H9 (cell line): ENCODE measurements around the gene ST7L. TPM values are rescaled to one million over a fixed set of nuclear protein-coding genes. Genes with fewer than 3 reads are reported as not detected.
A peak's percentile ranks its signal among the peaks of the same experiment; 100 is the strongest.

Experiments used
- DNase-seq: peaks from one replicate; pipeline ENCODE4 v3.0.0-alpha.2; 2017
- H2AFZ ChIP-seq: one replicate; pipeline ENCODE4 v1.6.1; 2013; ENCODE audit warnings: mild to moderate bottlenecking, low read length, control low read depth, moderate library complexity
- H2AK5ac ChIP-seq: 2 replicates; pipeline ENCODE4 v1.6.1; 2013; ENCODE audit warnings: low read length, control low read depth, mixed read lengths; ENCODE audit not compliant: insufficient read length
- H2BK120ac ChIP-seq: one replicate; pipeline ENCODE4 v1.6.1; 2013; ENCODE audit warnings: low read depth, mild to moderate bottlenecking, low read length, control low read depth, inconsistent platforms; ENCODE audit not compliant: poor library complexity, severe bottlenecking
- H2BK12ac ChIP-seq: 2 replicates; pipeline ENCODE4 v1.6.1; 2013; ENCODE audit warnings: low read length, control low read depth, mixed read lengths, low read depth; ENCODE audit not compliant: insufficient read length
- H2BK15ac ChIP-seq: 2 replicates; pipeline ENCODE4 v1.6.1; 2013; ENCODE audit warnings: low read depth, low read length, control low read depth
- H2BK20ac ChIP-seq: one replicate; pipeline ENCODE4 v1.6.1; 2013; ENCODE audit warnings: low read depth, mild to moderate bottlenecking, low read length, control low read depth, inconsistent platforms; ENCODE audit not compliant: poor library complexity, severe bottlenecking
- H2BK5ac ChIP-seq: 2 replicates; pipeline ENCODE4 v1.6.1; 2013; ENCODE audit warnings: low read length, control low read depth, mixed read lengths; ENCODE audit not compliant: insufficient read length
- H3K14ac ChIP-seq: 2 replicates; pipeline ENCODE4 v1.6.1; 2013; ENCODE audit warnings: low read length, control low read depth; ENCODE audit not compliant: insufficient read depth
- H3K18ac ChIP-seq: 2 replicates; pipeline ENCODE4 v1.6.1; 2013; ENCODE audit warnings: low read depth, mild to moderate bottlenecking, mixed read lengths, low read length, control low read depth; ENCODE audit not compliant: insufficient read length
- H3K23ac ChIP-seq: 2 replicates; pipeline ENCODE4 v1.6.1; 2013; ENCODE audit warnings: low read length, control low read depth, mixed read lengths, low read depth; ENCODE audit not compliant: insufficient read length
- H3K23me2 ChIP-seq: 2 replicates; pipeline ENCODE4 v1.6.1; 2013; ENCODE audit warnings: low read depth, mild to moderate bottlenecking, mixed read lengths, low read length, control low read depth; ENCODE audit not compliant: insufficient read length, poor library complexity, severe bottlenecking
- H3K27ac ChIP-seq: 2 replicates; pipeline ENCODE4 v1.5.1; 2013; ENCODE audit warnings: low read length, control low read depth, mixed read lengths, low read depth; ENCODE audit not compliant: insufficient read length
- H3K27me3 ChIP-seq: 2 replicates; pipeline ENCODE4 v1.6.1; 2013; ENCODE audit warnings: low read length, control low read depth, inconsistent platforms; ENCODE audit not compliant: insufficient read depth
- H3K4ac ChIP-seq: 2 replicates; pipeline ENCODE4 v1.6.1; 2013; ENCODE audit warnings: low read depth, mild to moderate bottlenecking, control low read depth, inconsistent platforms, low read length, moderate library complexity
- H3K4me1 ChIP-seq: 2 replicates; pipeline ENCODE4 v1.6.1; 2013; ENCODE audit warnings: low read length, control low read depth, inconsistent platforms; ENCODE audit not compliant: insufficient read depth
- H3K4me2 ChIP-seq: 2 replicates; pipeline ENCODE4 v1.6.1; 2013; ENCODE audit warnings: low read length, control low read depth, mixed read lengths; ENCODE audit not compliant: insufficient read length, insufficient read depth
- H3K56ac ChIP-seq: 2 replicates; pipeline ENCODE4 v1.6.1; 2013; ENCODE audit warnings: low read depth, mild to moderate bottlenecking, mixed read lengths, low read length, control low read depth; ENCODE audit not compliant: insufficient read length
- H3K79me1 ChIP-seq: 2 replicates; pipeline ENCODE4 v1.6.1; 2013; ENCODE audit warnings: low read depth, mild to moderate bottlenecking, moderate library complexity, low read length, control low read depth, inconsistent platforms; ENCODE audit not compliant: insufficient read depth, poor library complexity, severe bottlenecking
- H3K79me2 ChIP-seq: 2 replicates; pipeline ENCODE4 v1.6.1; 2013; ENCODE audit warnings: low read length, control low read depth, inconsistent platforms; ENCODE audit not compliant: insufficient read depth
- H3K9ac ChIP-seq: 2 replicates; pipeline ENCODE4 v1.6.1; 2013; ENCODE audit warnings: low read length, control low read depth, mixed read lengths; ENCODE audit not compliant: insufficient read length; ENCODE audit errors: extremely low read depth
- H3K9me3 ChIP-seq: one replicate; pipeline ENCODE4 v1.6.1; 2013; ENCODE audit warnings: low read depth, low read length, inconsistent platforms; ENCODE audit not compliant: control insufficient read depth
- H3T11ph ChIP-seq: one replicate; pipeline ENCODE4 v1.6.1; 2013; ENCODE audit warnings: mild to moderate bottlenecking, low read length, control low read depth, inconsistent platforms
- H4K20me1 ChIP-seq: one replicate; pipeline ENCODE4 v1.6.1; 2013; ENCODE audit not compliant: control insufficient read depth, insufficient read length, insufficient read depth
- H4K5ac ChIP-seq: 2 replicates; pipeline ENCODE4 v1.6.1; 2013; ENCODE audit warnings: low read depth, mild to moderate bottlenecking, mixed read lengths, low read length, control low read depth; ENCODE audit not compliant: insufficient read length
- H4K8ac ChIP-seq: replicated peaks from 2 replicates; pipeline ENCODE4 v1.6.1; 2013; ENCODE audit warnings: low read length, control low read depth, mixed read lengths, low read depth; ENCODE audit not compliant: insufficient read length
- H4K91ac ChIP-seq: 2 replicates; pipeline ENCODE4 v1.6.1; 2013; ENCODE audit warnings: low read depth, mild to moderate bottlenecking, moderate library complexity, mixed read lengths, low read length, control low read depth; ENCODE audit not compliant: insufficient read length
- H3K27ac Mint-ChIP-seq, 3 experiments: 2 replicates in 2 of 3; 3 replicates in 1 of 3; pipeline ENCODE4 v1.8.0; 2020 to 2021; ENCODE audit warnings: mixed read lengths in 3 of 3, mild to moderate bottlenecking in 1 of 3, moderate library complexity in 1 of 3
- H3K27me3 Mint-ChIP-seq: 2 replicates; pipeline ENCODE4 v1.8.0; 2021; ENCODE audit warnings: low read depth, mild to moderate bottlenecking, moderate library complexity, mixed read lengths
- H3K36me3 Mint-ChIP-seq, 3 experiments: 2 replicates in 2 of 3; 3 replicates in 1 of 3; pipeline ENCODE4 v1.8.0; 2020 to 2021; ENCODE audit warnings: low read depth in 3 of 3, mixed read lengths in 3 of 3; ENCODE audit not compliant: insufficient read depth in 1 of 3
- H3K4me1 Mint-ChIP-seq, 2 experiments: 2 replicates each; pipeline ENCODE4 v1.8.0; 2020; ENCODE audit warnings: mixed read lengths in 2 of 2
- H3K4me3 Mint-ChIP-seq, 2 experiments: 2 replicates in 1 of 2; 3 replicates in 1 of 2; pipeline ENCODE4 v1.8.0; 2020 to 2021; ENCODE audit warnings: mild to moderate bottlenecking in 2 of 2, mixed read lengths in 2 of 2, moderate library complexity in 1 of 2
- H3K9me3 Mint-ChIP-seq, 2 experiments: 2 replicates in 1 of 2; 3 replicates in 1 of 2; pipeline ENCODE4 v1.8.0; 2020; ENCODE audit warnings: mild to moderate bottlenecking in 2 of 2, mixed read lengths in 2 of 2, moderate library complexity in 1 of 2
- CTCF ChIP-seq: fragments of 200-600 bp; sonication (generic); conservative IDR thresholded peaks from 3 replicates; pipeline ENCODE4 v1.8.0; 2021; ENCODE audit warnings: antibody characterized with exemption, mild to moderate bottlenecking
- WGBS: extraction: QIAGEN DNeasy Blood & Tissue Kit; methylation state at CpG from one replicate; pipeline ENCODE4 v1.1.7; 2013; ENCODE audit warnings: missing lambda C conversion rate, low lambda C conversion rate, mixed read lengths; ENCODE audit not compliant: insufficient read length; ENCODE audit errors: extremely low coverage; 5-methylcytosine and 5-hydroxymethylcytosine counted together
- total RNA-seq: library from RNA; stranded (reverse); gene quantifications from 2 replicates; pipeline ENCODE4 v1.2.1, GENCODE V29; 2021

The ST7L gene
- total RNA-seq, 1 experiment from 2014 or later = 16.0 TPM

GRCh38 chr1:112638110-112638428 lies 19.1 kb upstream of the ST7L start:
- Mint-ChIP-seq H3K4me1 (peaks cover 0 to 7% of the 10 kb centered on the region in 2 experiments; a peak in 2 of 4 replicates), H3K27me3 (no peaks in the 10 kb centered on the region), H3K4me3 (no peak overlapping the region), H3K9me3 (peaks cover 5 to 7% of the 10 kb centered on the region in 2 experiments; a peak in 3 of 5 replicates), H3K27ac (peak overlapping the region in 1 of 3 experiments; percentile 27; a peak in 1 of 7 replicates), H3K36me3 (peaks cover 8 to 11% (median 9%) of the 10 kb centered on the region in 3 experiments)
- Histone ChIP-seq H3K23me2 (no peaks in the 10 kb centered on the region), H3K4me1 (no peaks in the 10 kb centered on the region), H3K18ac (no peak overlapping the region), H2BK5ac (no peak overlapping the region), H3K27me3 (no peaks in the 10 kb centered on the region), H2BK20ac (no peak overlapping the region), H4K8ac (no peak overlapping the region), H2BK120ac (no peak overlapping the region), H3K4ac (no peak overlapping the region), H4K20me1 (no peaks in the 10 kb centered on the region), H4K91ac (no peak overlapping the region), H3T11ph (no peak overlapping the region), H3K9me3 (no peaks in the 10 kb centered on the region), H3K23ac (no peak overlapping the region), H3K79me1 (no peaks in the 10 kb centered on the region), H3K79me2 (peaks cover 6% of the 10 kb centered on the region; the same call in 1 of the 2 replicates), H3K4me2 (no peak overlapping the region), H2BK15ac (no peak overlapping the region), H2AK5ac (no peak overlapping the region), H3K56ac (no peak overlapping the region), H4K5ac (no peak overlapping the region), H3K27ac (no peak overlapping the region), H3K14ac (no peak overlapping the region), H3K9ac (no peak overlapping the region), H2AFZ (no peak overlapping the region), H2BK12ac (no peak overlapping the region)
- TF ChIP-seq CTCF = no peak
- DNase-seq = no peak
- no CpG with 5 or more reads among the region's 1 CpG for WGBS
